Mesenteric fat pad (tissue), 1 donor: ENCODE results near the gene TAF11L4. TPM values are rescaled to one million over a fixed set of nuclear protein-coding genes. Genes with fewer than 3 reads are reported as not detected.

ENCODE experiments used
- total RNA-seq: library from RNA; stranded (reverse); fragmentation: NEBNext Ultra II Directional; extraction: Animal tissue kit (Norgen Biotek cat#: 25700); gene quantifications from one replicate; pipeline ENCODE4 v1.2.1, GENCODE V29; 2021
- donor health status: DM: yes; HTN: yes; CAD: no.

The TAF11L4 gene
- total RNA-seq, 1 donor from 2014 or later = not detected

Other genes with a start within 250 kb of the TAF11L4 start
- gene TAF11L2, start 23.6 kb upstream of the TAF11L4 start, total RNA-seq = not detected
- gene TAF11L3, start 3.4 kb upstream of the TAF11L4 start, total RNA-seq = not detected
- gene TAF11L5, start 3.4 kb downstream of the TAF11L4 start, total RNA-seq = not detected
- gene TAF11L6, start 6.9 kb downstream of the TAF11L4 start, total RNA-seq = not detected
- gene TAF11L7, start 64.0 kb downstream of the TAF11L4 start, total RNA-seq = not detected
- gene TAF11L8, start 69.2 kb downstream of the TAF11L4 start, total RNA-seq = not detected
- not detected for gene TAF11L9, start 72.6 kb downstream of the TAF11L4 start, total RNA-seq
- gene TAF11L10, start 76.0 kb downstream of the TAF11L4 start, total RNA-seq = not detected
- gene TAF11L11, start 82.4 kb downstream of the TAF11L4 start, total RNA-seq = not detected
- gene TAF11L12, start 88.6 kb downstream of the TAF11L4 start, total RNA-seq = not detected
- gene TAF11L13, start 110.3 kb downstream of the TAF11L4 start, total RNA-seq = not detected
- not detected for gene TAF11L14, start 112.7 kb downstream of the TAF11L4 start, total RNA-seq